ENCODE measurements around the gene PARP3. TPM values are rescaled to one million over a fixed set of nuclear protein-coding genes. Genes with fewer than 3 reads are reported as not detected.

Gene PARP3
- total and polyA plus RNA-seq, 9 of the 15 experiments (the other 6 are each of a cell fraction or from before 2014, with no cell fraction given): 0.46 to 6.6 (median 4.5) TPM

- TF ChIP-seq E2F6 (IDR thresholded peaks at IDR 0.05; ENCODE audit: borderline replicate concordance in 1 of 2, extremely low read depth in 1 of 2, insufficient read depth in 1 of 2, insufficient read length in 1 of 2, low read depth in 1 of 2, low read length in 1 of 2, poor library complexity in 1 of 2, severe bottlenecking in 1 of 2) (peak in 1 of 2 experiments; percentile 77), ELF1 (tag; IDR thresholded peaks at IDR 0.05) (peak; percentile 86), CTBP1 (IDR thresholded peaks at IDR 0.05; ENCODE audit: borderline replicate concordance) (peak; percentile 81; the same call in 1 of the 2 replicates), MBD2 (IDR thresholded peaks at IDR 0.05; ENCODE audit: borderline replicate concordance, low read depth) (peak; percentile 92), ZNF143 (CRISPR knock-in tag; IDR thresholded peaks at IDR 0.05) (no peak), MCM7 (IDR thresholded peaks at IDR 0.05) (no peak), CBX8 (IDR thresholded peaks at IDR 0.05; ENCODE audit: borderline replicate concordance, extremely low read depth, low read depth, low read length, poor library complexity, severe bottlenecking) (no peak), ILK (tag; IDR thresholded peaks at IDR 0.05; ENCODE audit: borderline replicate concordance, low read depth) (no peak), XRCC4 (IDR thresholded peaks at IDR 0.05; ENCODE audit: extremely low read depth, insufficient read depth, insufficient read length) (no peak), CTCF (IDR thresholded peaks at IDR 0.05 in 2 of 3, conservative IDR thresholded peaks at IDR 0.05 in 1 of 3; ENCODE audit: insufficient read depth in 2 of 3, low read depth in 1 of 3, low read length in 3 of 3) (peak; percentile 94 to 98 (median 96)), FOXA1 (IDR thresholded peaks at IDR 0.05; ENCODE audit: borderline replicate concordance) (no peak), NCOA6 (IDR thresholded peaks at IDR 0.05) (no peak), ATF4 (CRISPR knock-in tag; IDR thresholded peaks at IDR 0.05) (no peak), KLF1 (tag; IDR thresholded peaks at IDR 0.05) (no peak), HDAC2 (IDR thresholded peaks at IDR 0.05) (peak; percentile 75; the same call in 1 of the 2 replicates), TAF7 (tag; IDR thresholded peaks at IDR 0.05) (0 out of 2 replicates have a peak, but pooled peaks have one; percentile 50), NR2C2 (CRISPR knock-in tag; IDR thresholded peaks at IDR 0.05) (no peak), NR2C2 (tag; IDR thresholded peaks at IDR 0.05) (peak; percentile 95), KDM2B (CRISPR knock-in tag; IDR thresholded peaks at IDR 0.05) (no peak), PHB (CRISPR knock-in tag; IDR thresholded peaks at IDR 0.05) (no peak), XRCC5 (IDR thresholded peaks at IDR 0.05; ENCODE audit: low read depth, low read length) (peak; percentile 83), CSDE1 (IDR thresholded peaks at IDR 0.05) (no peak), FOXA3 (CRISPR knock-in tag; conservative IDR thresholded peaks at IDR 0.05 in 1 of 2, IDR thresholded peaks at IDR 0.05 in 1 of 2) (no peak), ARID1B (IDR thresholded peaks at IDR 0.05) (no peak), ZC3H8 (IDR thresholded peaks at IDR 0.05) (no peak), POLR2A (conservative IDR thresholded peaks at IDR 0.05) (peak; percentile 75)
These were observed at the start of gene PARP3, which contains the start of gene RRP9 (continued) for GRCh38 chr3:51941798-51942602.
